ENCODE data around the gene NUCKS1. TPM values are rescaled to one million over a fixed set of nuclear protein-coding genes. Genes with fewer than 3 reads are reported as not detected.

NUCKS1 gene
- total RNA-seq, 1 experiment from 2014 or later, result 427 TPM

- Histone ChIP-seq H2BK15ac (ENCODE audit: low read depth, low read length) (no peak overlapping the region), H2BK5ac (ENCODE audit: insufficient read length, low read length) (no peak overlapping the region), H3K4me2 (ENCODE audit: insufficient read depth, insufficient read length, low read length) (no peak overlapping the region), H3K79me2 (ENCODE audit: insufficient read depth, low read length) (no peaks in the 10 kb centered on the region), H2AK5ac (ENCODE audit: insufficient read length, low read length) (no peak overlapping the region), H4K20me1 (ENCODE audit: control insufficient read depth, insufficient read depth, insufficient read length) (no peaks in the 10 kb centered on the region), H4K8ac (replicated peaks; ENCODE audit: insufficient read length, low read depth, low read length) (no peak overlapping the region), H2BK20ac (ENCODE audit: low read depth, low read length, poor library complexity, severe bottlenecking) (no peak overlapping the region), H2AFZ (ENCODE audit: low read length) (no peak overlapping the region), H3K18ac (ENCODE audit: insufficient read length, low read depth, low read length) (no peak overlapping the region), H3K23me2 (ENCODE audit: insufficient read length, low read depth, low read length, poor library complexity, severe bottlenecking) (no peaks in the 10 kb centered on the region), H3K23ac (ENCODE audit: insufficient read length, low read depth, low read length) (no peak overlapping the region), H3K4ac (ENCODE audit: low read depth, low read length) (no peak overlapping the region), H3K56ac (ENCODE audit: insufficient read length, low read depth, low read length) (no peak overlapping the region), H3K14ac (ENCODE audit: insufficient read depth, low read length) (no peak overlapping the region), H3T11ph (ENCODE audit: low read length) (no peak overlapping the region), H4K91ac (ENCODE audit: insufficient read length, low read depth, low read length) (no peak overlapping the region), H3K79me1 (ENCODE audit: insufficient read depth, low read depth, low read length, poor library complexity, severe bottlenecking) (no peaks in the 10 kb centered on the region), H3K9ac (ENCODE audit: extremely low read depth, insufficient read length, low read length) (no peak overlapping the region), H3K9me3 (ENCODE audit: control insufficient read depth, low read depth, low read length) (no peaks in the 10 kb centered on the region), H3K4me1 (ENCODE audit: insufficient read depth, low read length) (peaks cover 4% of the 10 kb centered on the region; the same call in 1 of the 2 replicates), H3K27ac (ENCODE audit: insufficient read length, low read depth, low read length) (no peak overlapping the region), H4K5ac (ENCODE audit: insufficient read length, low read depth, low read length) (no peak overlapping the region), H3K27me3 (ENCODE audit: insufficient read depth, low read length) (no peaks in the 10 kb centered on the region), H2BK120ac (ENCODE audit: low read depth, low read length, poor library complexity, severe bottlenecking) (no peak overlapping the region), H2BK12ac (ENCODE audit: insufficient read length, low read depth, low read length) (no peak overlapping the region)
- Mint-ChIP-seq H3K4me3 (no peak overlapping the region; a peak in 1 of 5 replicates), H3K27ac (no peak overlapping the region), H3K27me3 (ENCODE audit: low read depth) (peaks cover 5% of the 10 kb centered on the region), H3K4me1 (peaks cover 37 to 42% of the 10 kb centered on the region in 2 experiments), H3K9me3 (no peaks in the 10 kb centered on the region), H3K36me3 (ENCODE audit: insufficient read depth in 1 of 3, low read depth in 3 of 3) (no peaks in the 10 kb centered on the region)
- TF ChIP-seq, protein P1, sequence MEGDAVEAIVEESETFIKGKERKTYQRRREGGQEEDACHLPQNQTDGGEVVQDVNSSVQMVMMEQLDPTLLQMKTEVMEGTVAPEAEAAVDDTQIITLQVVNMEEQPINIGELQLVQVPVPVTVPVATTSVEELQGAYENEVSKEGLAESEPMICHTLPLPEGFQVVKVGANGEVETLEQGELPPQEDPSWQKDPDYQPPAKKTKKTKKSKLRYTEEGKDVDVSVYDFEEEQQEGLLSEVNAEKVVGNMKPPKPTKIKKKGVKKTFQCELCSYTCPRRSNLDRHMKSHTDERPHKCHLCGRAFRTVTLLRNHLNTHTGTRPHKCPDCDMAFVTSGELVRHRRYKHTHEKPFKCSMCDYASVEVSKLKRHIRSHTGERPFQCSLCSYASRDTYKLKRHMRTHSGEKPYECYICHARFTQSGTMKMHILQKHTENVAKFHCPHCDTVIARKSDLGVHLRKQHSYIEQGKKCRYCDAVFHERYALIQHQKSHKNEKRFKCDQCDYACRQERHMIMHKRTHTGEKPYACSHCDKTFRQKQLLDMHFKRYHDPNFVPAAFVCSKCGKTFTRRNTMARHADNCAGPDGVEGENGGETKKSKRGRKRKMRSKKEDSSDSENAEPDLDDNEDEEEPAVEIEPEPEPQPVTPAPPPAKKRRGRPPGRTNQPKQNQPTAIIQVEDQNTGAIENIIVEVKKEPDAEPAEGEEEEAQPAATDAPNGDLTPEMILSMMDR (conservative IDR thresholded peaks at IDR 0.05), result no peak
- WGBS (ENCODE audit: extremely low coverage, insufficient read length, low lambda C conversion rate), result no CpG with 5 or more reads among the region's 6 CpGs
- DNase-seq, result no peak
Measured at GRCh38 chr1:205692423-205692822, 57.6 kb downstream of the NUCKS1 start.

Data from H9 (cell line).